ENCODE data around the gene CTBP1.

Gene CTBP1

GRCh38 chr4:1205586-1206298 lies 43.2 kb downstream of the CTBP1 start:
- Histone ChIP-seq H3K4me1 (ENCODE audit: control insufficient read depth, insufficient read depth, low read length, poor library complexity, severe bottlenecking) (peaks cover 25% of the 10 kb centered on the region), H3K36me3 (ENCODE audit: control insufficient read depth, insufficient read depth, low read length) (no peaks in the 10 kb centered on the region), H3K27me3 (replicated peaks; ENCODE audit: control insufficient read depth, insufficient read depth, low read length, poor library complexity, severe bottlenecking) (no peaks in the 10 kb centered on the region), H3K4me3 (ENCODE audit: insufficient read depth, low read depth, low read length, poor library complexity, severe bottlenecking) (no peak overlapping the region), H3K27ac (ENCODE audit: insufficient read depth, low read length, poor library complexity, severe bottlenecking) (no peak overlapping the region), H3K9me3 (ENCODE audit: control insufficient read depth, low read length) (no peaks in the 10 kb centered on the region)
- DNase-seq, result no peak

- Histone ChIP-seq H3K27me3 (replicated peaks; ENCODE audit: control insufficient read depth, insufficient read depth, low read length, poor library complexity, severe bottlenecking) (no peaks in the 10 kb centered on the region), H3K27ac (ENCODE audit: insufficient read depth, low read length, poor library complexity, severe bottlenecking) (no peak overlapping the region), H3K36me3 (ENCODE audit: control insufficient read depth, insufficient read depth, low read length) (no peaks in the 10 kb centered on the region), H3K4me3 (ENCODE audit: insufficient read depth, low read depth, low read length, poor library complexity, severe bottlenecking) (no peak overlapping the region), H3K4me1 (ENCODE audit: control insufficient read depth, insufficient read depth, low read length, poor library complexity, severe bottlenecking) (peaks cover 32% of the 10 kb centered on the region), H3K9me3 (ENCODE audit: control insufficient read depth, low read length) (no peaks in the 10 kb centered on the region)
- no peak for DNase-seq
These were observed 43.9 kb downstream of the CTBP1 start for GRCh38 chr4:1204828-1205585.

GRCh38 chr4:1204286-1204827 lies 44.6 kb downstream of the CTBP1 start:
- Histone ChIP-seq H3K27ac (ENCODE audit: insufficient read depth, low read length, poor library complexity, severe bottlenecking) (no peak overlapping the region), H3K4me3 (ENCODE audit: insufficient read depth, low read depth, low read length, poor library complexity, severe bottlenecking) (no peak overlapping the region), H3K36me3 (ENCODE audit: control insufficient read depth, insufficient read depth, low read length) (no peaks in the 10 kb centered on the region), H3K9me3 (ENCODE audit: control insufficient read depth, low read length) (no peaks in the 10 kb centered on the region), H3K4me1 (ENCODE audit: control insufficient read depth, insufficient read depth, low read length, poor library complexity, severe bottlenecking) (peaks cover 32% of the 10 kb centered on the region), H3K27me3 (replicated peaks; ENCODE audit: control insufficient read depth, insufficient read depth, low read length, poor library complexity, severe bottlenecking) (no peaks in the 10 kb centered on the region)
- DNase-seq, result no peak

DNA sequence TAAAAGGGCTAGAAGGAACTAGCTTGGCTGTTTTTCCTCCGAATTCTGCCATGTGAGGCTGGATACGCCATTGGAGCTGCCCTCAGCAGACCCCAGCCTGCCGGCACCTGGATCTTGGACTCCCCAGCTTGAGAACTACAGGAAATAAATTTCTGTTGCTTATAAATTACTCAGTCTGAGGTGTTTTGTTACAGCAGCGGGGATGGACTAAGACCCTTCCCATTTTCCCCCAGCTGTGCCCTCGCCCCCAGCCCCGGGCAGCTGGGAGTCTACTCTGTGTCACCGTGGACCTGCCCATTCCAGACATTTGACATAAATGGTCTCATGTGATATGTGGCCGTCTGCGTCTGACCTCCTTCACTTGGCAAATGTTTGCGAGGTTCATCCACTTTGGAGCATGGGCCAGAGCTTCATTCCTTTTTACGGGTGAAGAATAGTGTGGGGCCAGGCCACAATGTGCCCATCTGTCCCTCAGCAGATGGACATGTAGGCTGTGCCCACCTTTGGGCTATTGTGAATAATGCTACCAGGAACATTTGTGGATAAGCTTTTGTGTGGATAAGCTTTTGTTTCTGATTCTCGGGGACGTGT lies 45.8 kb downstream of the CTBP1 start:
- Histone ChIP-seq H3K4me3 (ENCODE audit: insufficient read depth, low read depth, low read length, poor library complexity, severe bottlenecking) (no peak overlapping the region), H3K9me3 (ENCODE audit: control insufficient read depth, low read length) (no peaks in the 10 kb centered on the region), H3K27me3 (replicated peaks; ENCODE audit: control insufficient read depth, insufficient read depth, low read length, poor library complexity, severe bottlenecking) (no peaks in the 10 kb centered on the region), H3K36me3 (ENCODE audit: control insufficient read depth, insufficient read depth, low read length) (no peaks in the 10 kb centered on the region), H3K27ac (ENCODE audit: insufficient read depth, low read length, poor library complexity, severe bottlenecking) (peak overlapping the region; percentile 72), H3K4me1 (ENCODE audit: control insufficient read depth, insufficient read depth, low read length, poor library complexity, severe bottlenecking) (peaks cover 32% of the 10 kb centered on the region)
- DNase-seq, result no peak

DNA sequence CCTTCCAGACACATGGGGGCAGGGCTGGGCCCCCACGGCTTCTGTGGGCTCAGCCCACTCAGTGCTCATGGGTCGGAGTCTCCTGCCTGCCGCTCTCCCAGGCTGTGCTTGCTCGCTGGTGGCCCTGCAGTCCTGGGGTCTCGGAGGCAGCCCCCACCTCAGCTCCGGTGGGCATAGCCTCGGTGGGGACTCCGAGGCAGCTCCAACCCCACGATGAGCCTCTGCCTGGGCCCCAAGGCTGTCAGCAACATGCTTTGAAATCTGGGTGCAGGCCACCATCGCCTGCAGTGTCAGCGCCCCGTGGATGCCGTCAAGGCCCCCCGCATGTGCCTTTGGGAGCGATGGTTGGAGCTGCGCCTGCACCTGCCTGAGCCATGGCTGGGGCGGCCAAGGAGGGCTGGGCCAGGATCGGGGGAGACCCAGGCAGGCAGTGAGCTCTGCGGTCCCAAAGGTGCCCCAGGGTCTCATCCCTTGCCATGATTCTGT lies 46.4 kb downstream of the CTBP1 start:
- Histone ChIP-seq H3K4me1 (ENCODE audit: control insufficient read depth, insufficient read depth, low read length, poor library complexity, severe bottlenecking) (peaks cover 32% of the 10 kb centered on the region), H3K4me3 (ENCODE audit: insufficient read depth, low read depth, low read length, poor library complexity, severe bottlenecking) (no peak overlapping the region), H3K27ac (ENCODE audit: insufficient read depth, low read length, poor library complexity, severe bottlenecking) (peak overlapping the region; percentile 72), H3K36me3 (ENCODE audit: control insufficient read depth, insufficient read depth, low read length) (no peaks in the 10 kb centered on the region), H3K27me3 (replicated peaks; ENCODE audit: control insufficient read depth, insufficient read depth, low read length, poor library complexity, severe bottlenecking) (no peaks in the 10 kb centered on the region), H3K9me3 (ENCODE audit: control insufficient read depth, low read length) (no peaks in the 10 kb centered on the region)
- DNase-seq, result no peak

GRCh38 chr4:1201851-1202525 lies 46.9 kb downstream of the CTBP1 start:
- Histone ChIP-seq H3K9me3 (ENCODE audit: control insufficient read depth, low read length) (no peaks in the 10 kb centered on the region), H3K27me3 (replicated peaks; ENCODE audit: control insufficient read depth, insufficient read depth, low read length, poor library complexity, severe bottlenecking) (no peaks in the 10 kb centered on the region), H3K4me1 (ENCODE audit: control insufficient read depth, insufficient read depth, low read length, poor library complexity, severe bottlenecking) (peaks cover 32% of the 10 kb centered on the region), H3K27ac (ENCODE audit: insufficient read depth, low read length, poor library complexity, severe bottlenecking) (peak overlapping the region; percentile 72), H3K36me3 (ENCODE audit: control insufficient read depth, insufficient read depth, low read length) (no peaks in the 10 kb centered on the region), H3K4me3 (ENCODE audit: insufficient read depth, low read depth, low read length, poor library complexity, severe bottlenecking) (no peak overlapping the region)
- DNase-seq, result peak; percentile 75 to 87 (median 84)

- Histone ChIP-seq H3K27me3 (replicated peaks; ENCODE audit: control insufficient read depth, insufficient read depth, low read length, poor library complexity, severe bottlenecking) (no peaks in the 10 kb centered on the region), H3K9me3 (ENCODE audit: control insufficient read depth, low read length) (no peaks in the 10 kb centered on the region), H3K4me1 (ENCODE audit: control insufficient read depth, insufficient read depth, low read length, poor library complexity, severe bottlenecking) (peaks cover 32% of the 10 kb centered on the region), H3K27ac (ENCODE audit: insufficient read depth, low read length, poor library complexity, severe bottlenecking) (peak overlapping the region; percentile 72), H3K36me3 (ENCODE audit: control insufficient read depth, insufficient read depth, low read length) (no peaks in the 10 kb centered on the region), H3K4me3 (ENCODE audit: insufficient read depth, low read depth, low read length, poor library complexity, severe bottlenecking) (peak overlapping the region; percentile 44)
- DNase-seq, result no peak
These were observed 48.4 kb downstream of the CTBP1 start for GRCh38 chr4:1200425-1201035.

- H3K27ac ChIP-seq (ENCODE audit: insufficient read depth, low read length, poor library complexity, severe bottlenecking), result no peak overlapping the region
- DNase-seq, result no peak
- H3K4me3 ChIP-seq (ENCODE audit: insufficient read depth, low read depth, low read length, poor library complexity, severe bottlenecking), result no peak overlapping the region
- no peaks in the 10 kb centered on the region for H3K9me3 ChIP-seq (ENCODE audit: control insufficient read depth, low read length)
- H3K27me3 ChIP-seq (replicated peaks; ENCODE audit: control insufficient read depth, insufficient read depth, low read length, poor library complexity, severe bottlenecking), result no peaks in the 10 kb centered on the region
- H3K36me3 ChIP-seq (ENCODE audit: control insufficient read depth, insufficient read depth, low read length), result no peaks in the 10 kb centered on the region
- peaks cover 32% of the 10 kb centered on the region for H3K4me1 ChIP-seq (ENCODE audit: control insufficient read depth, insufficient read depth, low read length, poor library complexity, severe bottlenecking)
These were observed 49.2 kb downstream of the CTBP1 start for GRCh38 chr4:1199556-1200331.

All from effector memory CD4-positive, alpha-beta T cell (primary cell).